Stimulated activated naive CD4-positive, alpha-beta T cell (primary cell): ENCODE data around the gene PARK7.
A peak's percentile ranks its signal among the peaks of the same experiment; 100 is the strongest.
"Not testable (repeated sequence)": the region's sequence is repeated elsewhere in the genome, so short reads cannot be mapped to it uniquely, and the experiment has no call there.

Experiments used
- DNase-seq, 6 experiments: peaks; one replicate each; lab custom pipeline; 2025; lab: John Stamatoyannopoulos, UW

PARK7 gene

GRCh38 chr1:7943251-7943650 is 18.3 kb upstream of the PARK7 start:
- no peak for DNase-seq

- peak in 3 of 6 experiments; percentile 15 to 25 (median 20) for DNase-seq
Measured at GRCh38 chr1:7948960-7949359, 12.6 kb upstream of the PARK7 start.

- not testable (repeated sequence) for DNase-seq
Measured at GRCh38 chr1:7952791-7953190, 8.7 kb upstream of the PARK7 start.

- DNase-seq = peak; percentile 41 to 77 (median 60)
Measured at GRCh38 chr1:7953850-7954609, 7.5 kb upstream of the PARK7 start.

DNA sequence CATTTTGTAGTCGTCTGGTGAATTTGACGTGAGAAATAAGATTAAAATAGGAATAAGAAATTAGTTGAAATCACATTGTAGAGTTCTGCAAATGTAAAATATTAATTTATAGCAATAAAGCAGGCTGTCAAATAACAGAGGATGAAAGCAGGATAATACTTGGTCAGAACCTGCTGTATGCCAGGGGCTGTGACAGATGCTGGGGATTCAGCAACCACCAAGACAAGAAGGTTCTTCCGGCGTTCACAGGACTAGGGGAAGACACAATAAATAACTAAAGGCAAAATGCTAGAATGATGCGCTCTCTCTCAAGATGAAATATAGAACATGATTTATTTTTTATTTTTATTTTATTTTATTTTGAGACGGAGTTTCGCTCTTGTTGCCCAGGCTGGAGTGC is 6.8 kb upstream of the PARK7 start:
- no peak for DNase-seq

DNA sequence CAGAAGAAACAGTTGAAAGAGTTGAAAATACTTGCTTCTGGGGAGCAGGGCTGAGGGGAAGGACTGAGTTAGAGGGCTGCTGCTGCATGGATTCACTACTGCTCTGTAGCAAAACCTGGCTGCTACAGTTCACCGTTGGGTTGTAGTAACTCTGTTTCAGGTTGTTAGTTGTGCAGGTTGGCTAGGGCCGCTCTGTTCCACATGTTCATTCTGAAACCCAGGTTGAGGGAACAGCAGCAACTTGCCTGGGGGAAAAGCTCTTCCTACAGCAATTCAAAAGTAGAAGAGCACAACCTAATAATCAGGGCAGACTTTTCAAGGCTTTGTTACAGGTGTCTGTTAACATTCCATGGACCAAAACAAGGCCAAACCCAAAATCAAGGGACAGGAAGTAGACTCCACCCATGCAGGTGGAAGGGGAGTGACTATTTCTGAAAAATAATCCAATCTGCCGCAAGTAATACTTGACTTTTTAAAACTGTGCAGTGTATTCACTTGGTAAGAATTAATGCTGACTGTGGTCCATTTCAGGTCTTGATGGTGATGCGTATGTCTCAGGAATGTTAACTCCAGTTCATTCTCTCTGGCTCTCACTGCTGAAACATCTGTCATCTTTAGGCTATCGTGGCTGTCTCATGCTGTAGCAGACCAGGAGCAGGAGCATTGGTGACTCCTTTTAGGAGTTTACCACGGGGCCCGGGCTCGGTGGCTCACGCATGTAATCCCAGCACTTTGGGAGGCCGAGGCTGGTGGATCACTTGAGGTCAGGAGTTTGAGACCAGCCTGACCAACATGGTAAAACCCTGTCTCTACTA is 5.1 kb upstream of the PARK7 start:
- DNase-seq = no peak

GRCh38 chr1:7960165-7960564 is 1.3 kb upstream of the PARK7 start:
- DNase-seq = no peak

DNA sequence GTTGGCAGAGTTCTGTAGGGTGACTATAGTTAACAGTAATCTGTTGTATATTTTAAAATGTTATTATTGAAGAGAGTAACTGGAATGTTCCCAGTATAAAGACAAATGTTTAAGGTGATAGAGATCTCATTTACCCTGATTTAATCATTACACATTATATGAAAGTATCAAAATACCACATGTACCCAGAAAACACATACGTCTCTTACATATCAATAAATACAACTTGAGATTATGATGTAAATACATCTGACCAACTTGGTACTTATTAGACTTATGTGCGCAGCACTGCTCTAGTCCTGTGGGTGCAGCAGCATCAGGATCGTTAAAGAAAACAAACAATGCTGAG is 670 bp upstream of the PARK7 start:
- DNase-seq = no peak

GRCh38 chr1:7962014-7962335 is 464 bp downstream of the PARK7 start:
- peak in 1 of 6 experiments; percentile 38 for DNase-seq

GRCh38 chr1:7962636-7963377 is 1.3 kb downstream of the PARK7 start:
- DNase-seq = no peak

- DNase-seq = not testable (repeated sequence)
Measured at GRCh38 chr1:7963378-7963730, 1.8 kb downstream of the PARK7 start.

- not testable (repeated sequence) for DNase-seq
Measured at GRCh38 chr1:7963841-7964240, 2.3 kb downstream of the PARK7 start.

DNA sequence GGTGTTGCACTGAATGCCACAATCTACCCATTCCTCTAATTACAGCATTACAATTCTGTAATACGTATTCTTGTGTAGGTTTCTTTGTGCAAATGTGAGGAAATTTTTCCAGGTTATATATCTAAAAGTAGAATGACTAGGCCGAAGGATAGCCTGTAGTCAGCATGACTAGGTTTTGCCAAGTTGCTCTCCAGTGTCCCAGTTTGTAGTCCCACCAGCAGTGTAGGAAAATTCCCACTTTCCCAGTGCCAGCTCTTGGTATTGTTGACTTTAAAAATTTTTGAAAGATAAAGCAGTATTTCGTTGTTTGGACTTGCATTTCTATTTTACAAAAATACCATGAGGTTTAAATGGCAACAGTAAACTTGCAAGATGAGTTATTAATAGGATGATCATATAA is 3.0 kb downstream of the PARK7 start:
- DNase-seq = no peak

- no peak for DNase-seq
Measured at GRCh38 chr1:7967196-7967595, 5.7 kb downstream of the PARK7 start.

DNA sequence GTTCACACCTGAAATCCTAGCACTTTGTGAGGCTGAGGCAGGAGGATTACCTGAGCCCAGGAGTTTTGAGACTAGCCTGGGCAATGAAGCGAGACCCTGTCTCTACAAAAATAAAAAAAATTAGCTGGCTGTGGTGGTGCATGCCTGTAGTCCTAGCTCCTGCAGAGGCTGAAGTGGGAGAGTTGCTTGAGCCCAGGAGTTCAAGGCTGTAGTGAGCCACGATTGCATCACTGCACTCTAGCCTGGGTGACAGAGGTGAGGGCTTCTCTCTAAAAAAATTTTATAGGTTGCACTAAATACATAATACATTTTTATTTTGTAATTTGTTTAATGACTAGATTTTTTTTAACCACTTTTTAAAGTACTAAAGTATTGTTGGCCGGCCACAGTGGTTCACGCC is 6.1 kb downstream of the PARK7 start:
- no peak for DNase-seq

DNA sequence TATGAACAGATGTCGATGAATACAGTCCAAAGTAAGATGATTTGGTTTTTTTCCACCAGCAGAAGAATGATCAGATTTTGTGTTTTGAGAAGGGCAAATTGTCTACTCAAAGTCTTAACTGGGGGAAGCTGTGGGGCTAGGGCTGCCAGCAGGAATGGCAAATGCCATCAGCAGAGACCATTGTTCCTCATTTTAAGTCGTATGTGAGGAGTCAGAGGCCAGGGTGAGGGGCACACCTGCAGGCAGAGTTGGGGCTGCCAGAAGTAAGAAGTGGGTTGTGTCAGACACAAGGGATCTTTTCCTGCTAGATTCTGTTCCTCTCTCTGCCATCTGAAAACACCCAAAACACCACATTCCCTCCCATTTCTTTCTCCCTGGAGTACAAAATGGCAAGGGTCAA is 8.7 kb downstream of the PARK7 start:
- no peak for DNase-seq

DNA sequence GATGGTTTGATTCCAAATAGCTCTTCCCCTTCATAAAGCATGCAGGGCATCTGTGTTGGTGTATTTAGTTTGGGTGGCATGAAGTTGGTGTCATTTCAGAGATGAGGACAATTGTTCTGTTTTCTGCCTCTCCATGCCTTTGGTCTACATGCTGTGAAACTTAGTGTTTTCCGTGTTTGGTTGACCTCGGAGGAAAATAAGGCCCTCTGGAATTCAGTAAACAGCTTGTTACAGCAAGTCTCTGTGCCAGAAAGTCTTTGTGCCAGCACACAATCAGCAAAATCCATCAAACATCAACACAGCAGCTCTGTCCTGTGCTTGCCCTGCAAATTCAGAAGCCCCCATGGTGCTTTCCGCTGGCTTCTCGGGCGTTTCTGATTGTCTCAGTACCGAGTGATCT is 9.5 kb downstream of the PARK7 start:
- DNase-seq = no peak

DNA sequence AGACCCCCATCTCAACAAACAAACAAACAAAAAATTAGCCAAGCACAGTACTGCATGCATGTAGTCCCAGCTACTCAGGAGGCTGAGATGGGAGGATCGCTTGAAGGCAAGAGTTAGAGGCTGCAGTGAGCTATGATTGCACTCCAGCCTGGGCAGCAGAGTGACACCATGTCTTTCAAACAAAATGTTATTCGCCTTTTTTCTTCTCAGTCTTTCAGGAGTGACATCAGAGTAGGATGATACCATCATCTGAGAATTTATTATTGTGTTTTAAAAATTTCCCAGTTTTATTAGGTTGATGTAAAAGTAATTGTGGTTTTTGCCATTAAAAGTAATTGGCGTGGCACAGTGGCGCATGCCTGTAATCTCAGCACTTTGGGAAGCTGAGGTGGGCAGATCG is 10.8 kb downstream of the PARK7 start:
- DNase-seq = no peak

DNA sequence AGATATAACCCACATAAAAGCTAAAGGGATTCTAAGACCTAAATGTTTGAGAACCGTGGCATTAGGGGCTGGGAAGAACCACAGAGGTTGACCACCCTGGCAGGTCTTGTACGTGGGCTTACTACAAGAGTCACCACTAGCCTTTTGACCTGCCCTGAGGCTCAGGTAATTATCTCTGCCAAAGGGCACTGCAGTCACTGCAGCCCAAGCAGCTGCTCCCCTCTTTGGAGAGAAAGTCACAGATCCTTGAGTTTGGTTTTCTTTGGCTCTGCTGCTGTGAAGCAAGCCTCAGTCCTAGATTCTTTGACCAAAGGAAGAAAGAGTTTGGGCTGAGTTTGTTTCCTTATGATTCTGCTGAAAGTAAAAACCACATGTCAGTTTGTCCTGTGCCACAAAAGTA is 11.6 kb downstream of the PARK7 start:
- DNase-seq = no peak

DNA sequence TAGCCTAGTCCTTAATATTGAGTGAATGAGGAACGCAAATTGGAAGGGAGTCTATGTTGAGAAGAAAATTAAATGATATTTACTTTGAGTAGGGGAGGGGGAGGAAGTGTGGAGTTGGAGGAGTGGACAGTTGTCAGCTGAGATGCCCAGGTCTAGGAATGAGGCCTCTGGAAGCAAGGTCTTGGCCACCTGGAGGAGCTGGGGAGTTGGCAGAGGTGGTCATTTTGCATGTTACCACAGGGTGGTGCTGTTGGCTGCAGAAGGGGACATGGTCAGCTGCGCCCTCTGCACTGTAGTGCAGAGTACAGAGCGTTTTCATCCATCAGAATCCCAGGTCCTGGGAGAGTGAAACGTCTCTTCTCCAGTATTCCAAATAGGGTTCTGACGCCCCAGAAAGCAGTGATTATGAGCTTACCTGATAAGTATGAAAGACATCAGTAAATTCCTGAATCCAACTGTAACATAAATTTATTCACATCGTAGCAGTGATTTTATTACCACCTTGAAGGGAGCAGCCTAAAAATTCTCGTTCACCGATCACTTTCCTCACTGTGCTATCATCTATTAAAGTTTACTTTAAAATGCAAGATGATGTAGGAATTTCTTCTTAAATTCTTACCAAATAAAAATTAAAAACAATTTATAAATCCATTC is 13.8 kb downstream of the PARK7 start:
- peak in 2 of 6 experiments; percentile 3 to 9 for DNase-seq

DNA sequence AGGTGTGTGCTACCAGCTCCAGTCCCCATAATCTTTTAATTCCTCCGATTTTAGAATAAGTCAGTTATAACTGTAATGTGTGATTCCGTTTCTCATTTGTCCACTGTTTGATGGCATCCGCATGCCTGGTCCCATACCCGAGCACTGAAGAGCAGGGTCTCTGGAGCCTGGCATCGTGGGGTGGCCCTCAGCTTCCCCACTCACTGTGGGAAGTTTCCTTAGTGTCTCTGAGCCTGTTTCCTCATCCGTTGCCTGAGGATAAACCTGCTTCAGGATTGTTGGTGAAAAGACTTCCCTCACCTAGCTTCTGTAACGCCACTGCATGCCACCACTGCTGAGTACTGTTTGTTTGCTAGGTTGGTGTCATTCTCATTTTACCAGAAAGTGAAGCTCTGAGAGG is 19.5 kb downstream of the PARK7 start:
- DNase-seq = no peak

GRCh38 chr1:7983086-7983778 is 21.7 kb downstream of the PARK7 start:
- DNase-seq = no peak
